HG02884 (cell line): ENCODE results near the gene NME4.
A peak's percentile ranks its signal among the peaks of the same experiment; 100 is the strongest.

Experiments
- ATAC-seq: cut with Tn5 transposase; IDR thresholded peaks from one replicate; pipeline ENCODE4 v1.9.1; 2021; ENCODE audit warnings: mild to moderate bottlenecking, moderate library complexity; ENCODE audit not compliant: unreplicated experiment

Gene NME4

GRCh38 chr16:425082-425718 is 28.2 kb downstream of the NME4 start, which contains the start of gene RAB11FIP3:
RAB11FIP3 (plus strand) TSS chr16:425649; CDS start chr16:426007, 358 bp downstream.
- peak; percentile 87 for ATAC-seq

- ATAC-seq, result peak; percentile 31
Observed at GRCh38 chr16:425740-426114, 28.7 kb downstream of the NME4 start.

DNA sequence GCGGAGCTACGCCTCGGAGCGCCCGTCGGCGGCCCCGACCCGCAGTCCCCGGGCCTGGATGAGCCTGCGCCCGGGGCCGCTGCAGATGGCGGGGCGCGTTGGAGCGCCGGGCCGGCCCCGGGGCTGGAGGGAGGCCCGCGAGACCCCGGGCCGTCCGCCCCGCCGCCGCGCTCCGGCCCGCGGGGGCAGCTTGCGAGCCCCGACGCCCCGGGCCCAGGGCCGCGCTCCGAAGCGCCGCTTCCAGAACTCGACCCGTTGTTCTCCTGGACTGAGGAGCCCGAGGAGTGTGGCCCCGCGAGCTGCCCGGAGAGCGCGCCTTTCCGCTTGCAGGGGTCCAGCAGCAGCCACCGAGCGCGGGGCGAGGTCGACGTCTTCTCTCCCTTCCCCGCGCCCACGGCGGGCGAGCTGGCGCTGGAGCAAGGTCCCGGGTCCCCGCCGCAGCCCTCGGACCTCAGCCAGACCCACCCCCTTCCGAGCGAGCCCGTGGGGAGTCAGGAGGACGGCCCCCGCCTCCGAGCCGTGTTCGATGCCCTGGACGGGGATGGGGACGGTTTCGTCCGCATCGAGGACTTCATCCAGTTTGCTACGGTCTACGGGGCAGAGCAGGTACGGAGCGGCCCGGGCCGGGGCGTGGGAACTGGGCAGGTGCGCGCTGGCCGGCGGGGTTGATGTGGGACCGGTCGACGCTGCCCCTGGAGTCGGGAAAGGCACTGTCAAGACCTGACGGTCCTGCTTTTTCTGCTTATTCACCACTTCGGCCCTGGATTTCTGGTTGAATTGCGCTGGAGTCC is 29.3 kb downstream of the NME4 start:
- no peak for ATAC-seq

- no peak for ATAC-seq
Observed at GRCh38 chr16:426906-427249, 29.9 kb downstream of the NME4 start.

GRCh38 chr16:427250-427649 is 30.3 kb downstream of the NME4 start:
- no peak for ATAC-seq

GRCh38 chr16:430904-431303 is 33.9 kb downstream of the NME4 start:
- no peak for ATAC-seq

DNA sequence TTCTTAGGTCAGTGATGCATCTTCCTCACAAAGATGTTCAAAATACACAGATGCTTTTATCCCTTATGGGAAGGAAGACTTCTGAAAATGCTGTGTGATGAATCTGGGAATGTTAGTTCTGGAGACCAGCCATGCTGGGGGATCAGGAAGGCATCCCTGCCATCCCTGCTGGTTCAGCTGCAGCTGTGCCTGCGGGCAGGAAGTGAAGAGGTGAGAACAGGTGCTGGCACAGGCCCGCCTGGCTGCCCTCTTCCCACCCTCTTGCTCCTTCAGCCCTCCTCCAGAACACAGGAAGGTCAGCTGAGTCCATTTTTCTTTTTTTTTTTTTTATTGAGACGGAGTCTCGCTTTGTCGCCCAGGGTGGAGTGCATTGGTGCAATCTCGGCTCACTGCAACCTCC is 43.6 kb downstream of the NME4 start:
- ATAC-seq, result no peak

DNA sequence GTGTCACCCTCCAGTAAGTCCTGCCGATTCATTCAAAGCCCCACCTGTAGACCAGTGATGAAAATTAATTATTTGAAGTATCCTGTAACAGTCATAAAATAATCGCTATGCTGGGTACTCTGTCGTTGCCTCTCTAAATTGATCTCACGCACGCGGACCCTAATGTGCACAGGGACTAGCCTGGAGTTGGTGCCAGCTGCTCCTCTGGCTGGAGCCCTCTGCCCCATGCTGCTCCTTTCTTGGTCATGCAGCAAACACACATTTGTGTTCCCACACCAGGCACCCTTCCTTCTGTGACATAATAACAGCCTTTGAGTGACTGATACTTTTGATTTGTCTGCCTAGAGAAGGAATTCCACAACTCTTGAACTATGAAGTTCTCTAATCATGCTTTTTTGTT is 44.4 kb downstream of the NME4 start:
- no peak for ATAC-seq

DNA sequence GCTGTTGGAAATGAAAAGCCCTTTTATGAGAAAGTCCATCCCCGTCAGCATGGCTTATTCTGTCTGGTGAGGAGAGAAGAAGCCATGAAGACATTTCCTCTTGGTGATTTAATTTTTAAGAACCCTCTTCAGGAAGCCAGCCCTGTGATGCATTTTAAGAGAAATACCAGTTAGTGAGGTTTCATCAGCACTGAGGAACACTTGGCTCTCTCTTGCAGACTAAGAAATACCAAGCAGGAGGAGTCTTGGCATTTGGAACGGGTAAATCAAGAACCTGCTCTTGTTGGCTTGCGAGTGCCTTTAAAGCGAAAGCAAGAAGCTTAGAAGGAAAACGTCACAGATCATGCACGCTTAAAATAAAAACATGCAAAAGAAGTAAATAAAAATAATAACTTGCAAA is 46.0 kb downstream of the NME4 start:
- no peak for ATAC-seq

DNA sequence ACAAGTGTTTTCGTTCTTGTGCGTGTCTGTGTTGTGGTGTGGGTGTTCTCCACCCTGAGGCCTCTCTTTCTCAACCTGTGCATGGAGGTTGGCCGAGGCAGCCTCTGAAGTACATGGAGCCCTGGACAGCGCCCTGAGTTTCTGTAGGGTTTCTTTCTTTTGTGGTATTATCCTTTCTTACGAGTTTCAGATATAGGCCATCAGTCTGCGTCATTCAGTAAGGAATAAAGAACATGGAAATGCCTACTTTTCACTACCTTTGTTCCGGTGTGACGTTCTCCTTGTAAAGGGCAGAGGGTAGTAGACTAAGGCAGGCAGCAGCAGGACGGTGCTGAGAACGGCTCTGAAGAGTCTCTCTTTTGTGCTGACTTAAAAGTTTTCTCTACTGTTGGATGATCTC is 47.0 kb downstream of the NME4 start:
- ATAC-seq, result no peak

- ATAC-seq, result no peak
Observed at GRCh38 chr16:445566-445965, 48.6 kb downstream of the NME4 start.
